Lower leg skin (tissue), 4 donors: Measurements from ENCODE around the gene SDK1. TPM values are rescaled to one million over a fixed set of nuclear protein-coding genes. Genes with fewer than 3 reads are reported as not detected.

Source experiments
- DNase-seq, 2 donors: peaks; one replicate each; pipeline ENCODE4 v3.0.0-alpha.2; 2019; ENCODE audit warnings: low spot score in 2 of 2
- H3K4me3 ChIP-seq: fragments of 200-600 bp; sonication (generic); 2 replicates; pipeline ENCODE4 v1.5.1; 2017; ENCODE audit warnings: mild to moderate bottlenecking, low read depth; ENCODE audit not compliant: poor library complexity, severe bottlenecking
- CTCF ChIP-seq, 3 donors: fragments of 450-650 bp; IDR thresholded peaks; one replicate each; pipeline ENCODE4 v1.5.1; 2016; ENCODE audit warnings: antibody characterized with exemption in 3 of 3, mild to moderate bottlenecking in 3 of 3, moderate library complexity in 2 of 3
- POLR2A ChIP-seq, 2 donors: fragments of 450-650 bp; IDR thresholded peaks; one replicate each; pipeline ENCODE4 v1.6.1; 2016 to 2017; ENCODE audit warnings: antibody characterized with exemption in 2 of 2, mild to moderate bottlenecking in 1 of 2, moderate library complexity in 1 of 2
- WGBS, 2 donors: methylation state at CpG; one replicate each; pipeline ENCODE4 v1.1.5; 2018; 5-methylcytosine and 5-hydroxymethylcytosine counted together
- intact Hi-C: fragments of 100-400 bp; cut with DNase I; formaldehyde crosslinking; loops from one replicate; pipeline ENCODE4 v1.15.0; 2023; ENCODE audit warnings: low total_unique reads
- total RNA-seq, 4 donors: library from RNA; depleted of rRNA; stranded (reverse); fragments of >200 nt; gene quantifications; one replicate each; pipeline ENCODE4 v1.1.0, GENCODE V29; 2016

SDK1 gene
- total RNA-seq, 4 donors from 2014 or later, result 1.9 to 7.2 (median 5.1) TPM

- H3K4me3 ChIP-seq, result no peak overlapping the region
- DNase-seq, result no peak
- TF ChIP-seq CTCF (IDR thresholded peaks at IDR 0.05), result no peak
- no peak for TF ChIP-seq POLR2A (IDR thresholded peaks at IDR 0.05)
- 82% methylated on average over 16 of the region's 16 CpGs for WGBS, 2 donors
- intact Hi-C loops, result no loop called here
These were observed 648.2 kb downstream of the SDK1 start for GRCh38 chr7:3949242-3949640.

GRCh38 chr7:3950249-3950648 is 649.2 kb downstream of the SDK1 start:
- no peak for TF ChIP-seq CTCF (IDR thresholded peaks at IDR 0.05)
- TF ChIP-seq POLR2A (IDR thresholded peaks at IDR 0.05), result no peak
- intact Hi-C loops, result no loop called here
- WGBS, 2 donors, result 93 to 94% methylated on average over 5 of the region's 5 CpGs
- DNase-seq, result no peak
- H3K4me3 ChIP-seq, result no peak overlapping the region

GRCh38 chr7:3951316-3952055 is 650.4 kb downstream of the SDK1 start:
- WGBS, 2 donors, result 97% methylated on average over 33 of the region's 33 CpGs
- H3K4me3 ChIP-seq, result no peak overlapping the region
- TF ChIP-seq CTCF (IDR thresholded peaks at IDR 0.05) (no peak), POLR2A (IDR thresholded peaks at IDR 0.05) (no peak)
- DNase-seq, result no peak
- intact Hi-C loops, result no loop called here

- TF ChIP-seq POLR2A (IDR thresholded peaks at IDR 0.05), result no peak
- WGBS, 2 donors, result 86 to 88% methylated on average over 6 of the region's 6 CpGs
- H3K4me3 ChIP-seq, result no peak overlapping the region
- no peak for DNase-seq
- intact Hi-C loops, result no loop called here
These were observed 652.1 kb downstream of the SDK1 start for GRCh38 chr7:3953133-3953532.

GRCh38 chr7:3953946-3954345 is 652.9 kb downstream of the SDK1 start:
- intact Hi-C loops, result no loop called here
- WGBS, 2 donors, result 83 to 86% methylated on average over 6 to 7 of the region's 7 CpGs
- DNase-seq, result no peak
- no peak overlapping the region for H3K4me3 ChIP-seq
- no peak for TF ChIP-seq CTCF (IDR thresholded peaks at IDR 0.05)
- no peak for TF ChIP-seq POLR2A (IDR thresholded peaks at IDR 0.05)

- intact Hi-C loops, result no loop called here
- WGBS, 2 donors, result 84 to 87% methylated on average over 11 of the region's 11 CpGs
- no peak for DNase-seq
These were observed 654.0 kb downstream of the SDK1 start for GRCh38 chr7:3955026-3955425.

More at GRCh38 chr7:3955026-3955425, 654.0 kb downstream of the SDK1 start:
- TF ChIP-seq POLR2A (IDR thresholded peaks at IDR 0.05) (no peak), CTCF (IDR thresholded peaks at IDR 0.05) (no peak)
- no peak overlapping the region for H3K4me3 ChIP-seq
